Measurements from ENCODE around the gene CCSER1. TPM values are rescaled to one million over a fixed set of nuclear protein-coding genes. Genes with fewer than 3 reads are reported as not detected.

CCSER1 gene
- total RNA-seq, 1 experiment from 2014 or later, result 5.9 TPM

DNA sequence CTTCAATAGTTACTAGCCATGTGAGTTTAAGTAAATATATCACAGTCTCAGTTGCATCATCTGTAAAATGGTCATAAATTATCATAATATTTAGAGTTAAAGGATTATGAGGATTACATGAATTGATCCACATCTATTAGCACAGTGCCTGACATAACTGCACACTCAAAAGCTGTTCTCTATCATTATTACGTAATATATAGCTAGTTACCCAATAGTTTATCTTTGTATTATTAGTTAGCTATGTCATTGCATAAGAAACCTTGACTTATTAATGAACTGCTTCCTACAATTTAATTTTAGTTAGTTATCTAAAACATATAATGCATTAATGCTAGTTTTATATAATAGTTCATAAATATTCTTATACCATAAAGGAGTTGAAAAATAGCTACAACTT lies 1099.7 kb downstream of the CCSER1 start:
- no peak overlapping the region for H3K4me2 ChIP-seq
- no peak for DNase-seq
- H3F3A ChIP-seq (ENCODE audit: insufficient read depth, low read depth), result no peaks in the 10 kb centered on the region
- ChIA-PET POLR2A (ENCODE audit: unreplicated experiment) (no interaction called here), CTCF (no interaction called here)
- no peaks in the 10 kb centered on the region for H3K27me3 ChIP-seq (ENCODE audit: insufficient read depth, low read depth)
- no peaks in the 10 kb centered on the region for H3K9me2 ChIP-seq (ENCODE audit: insufficient read depth)
- H3K4me3 ChIP-seq, result no peak overlapping the region
- no peaks in the 10 kb centered on the region for H3K79me2 ChIP-seq (ENCODE audit: low read depth)
- no peak for TF ChIP-seq EZH2 (IDR thresholded peaks at IDR 0.05; ENCODE audit: low read depth)
- TF ChIP-seq CTCF (conservative IDR thresholded peaks at IDR 0.05), result no peak
- no TSS peak for BruUV-seq (replicated peaks)
- H3K9me3 ChIP-seq (ENCODE audit: insufficient read depth, low read depth), result no peaks in the 10 kb centered on the region
- intact Hi-C loops (cut with micrococcal nuclease; ENCODE audit: unreplicated experiment), result no loop called here
- H3K27ac ChIP-seq, result no peak overlapping the region
- H2AFZ ChIP-seq, result no peak overlapping the region
- H4K20me1 ChIP-seq (ENCODE audit: insufficient read depth), result no peaks in the 10 kb centered on the region
- H3K36me3 ChIP-seq (ENCODE audit: low read depth), result no peaks in the 10 kb centered on the region
- H3K4me1 ChIP-seq (replicated peaks; ENCODE audit: insufficient read depth), result no peaks in the 10 kb centered on the region

DNA sequence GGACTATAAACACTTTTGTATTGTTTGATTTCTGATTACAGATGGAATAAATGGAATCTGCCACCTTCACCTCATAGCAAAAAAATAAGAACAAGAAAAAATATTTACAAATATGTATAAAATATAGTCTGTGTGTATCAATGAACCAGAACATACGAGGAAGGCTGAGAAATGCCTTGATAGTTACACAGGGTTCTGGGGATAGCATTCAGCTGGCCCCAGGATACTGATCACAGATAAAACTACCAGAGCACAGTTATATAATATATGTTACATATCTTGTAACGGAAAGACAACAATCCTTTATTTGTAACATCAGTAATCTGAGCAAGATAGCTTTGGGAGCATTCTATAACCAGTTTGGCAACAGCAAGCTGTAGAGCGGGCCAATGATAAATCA lies 1101.5 kb downstream of the CCSER1 start:
- no peaks in the 10 kb centered on the region for H3K79me2 ChIP-seq (ENCODE audit: low read depth)
- no peaks in the 10 kb centered on the region for H3K36me3 ChIP-seq (ENCODE audit: low read depth)
- no TSS peak for BruUV-seq (replicated peaks)
- H3K4me3 ChIP-seq, result no peak overlapping the region
- no peaks in the 10 kb centered on the region for H3F3A ChIP-seq (ENCODE audit: insufficient read depth, low read depth)
- H3K4me1 ChIP-seq (replicated peaks; ENCODE audit: insufficient read depth), result no peaks in the 10 kb centered on the region
- H3K27me3 ChIP-seq (ENCODE audit: insufficient read depth, low read depth), result no peaks in the 10 kb centered on the region
- H3K27ac ChIP-seq, result no peak overlapping the region
- no peak overlapping the region for H3K4me2 ChIP-seq
- no peaks in the 10 kb centered on the region for H3K9me3 ChIP-seq (ENCODE audit: insufficient read depth, low read depth)
- ChIA-PET CTCF (no interaction called here), POLR2A (ENCODE audit: unreplicated experiment) (no interaction called here)
- DNase-seq, result no peak
- intact Hi-C loops (cut with micrococcal nuclease; ENCODE audit: unreplicated experiment), result no loop called here
- TF ChIP-seq EZH2 (IDR thresholded peaks at IDR 0.05; ENCODE audit: low read depth), result no peak
- TF ChIP-seq CTCF (conservative IDR thresholded peaks at IDR 0.05), result no peak
- H4K20me1 ChIP-seq (ENCODE audit: insufficient read depth), result no peaks in the 10 kb centered on the region
- H3K9me2 ChIP-seq (ENCODE audit: insufficient read depth), result no peaks in the 10 kb centered on the region
- H2AFZ ChIP-seq, result no peak overlapping the region

- intact Hi-C loops (cut with micrococcal nuclease; ENCODE audit: unreplicated experiment), result no loop called here
- Histone ChIP-seq H3K79me2 (ENCODE audit: low read depth) (no peaks in the 10 kb centered on the region), H3K4me2 (no peak overlapping the region), H3K27me3 (ENCODE audit: insufficient read depth, low read depth) (no peaks in the 10 kb centered on the region), H3K4me1 (replicated peaks; ENCODE audit: insufficient read depth) (no peaks in the 10 kb centered on the region), H3F3A (ENCODE audit: insufficient read depth, low read depth) (no peaks in the 10 kb centered on the region), H3K36me3 (ENCODE audit: low read depth) (no peaks in the 10 kb centered on the region), H3K9me3 (ENCODE audit: insufficient read depth, low read depth) (no peaks in the 10 kb centered on the region), H4K20me1 (ENCODE audit: insufficient read depth) (no peaks in the 10 kb centered on the region), H3K4me3 (no peak overlapping the region), H3K27ac (no peak overlapping the region), H2AFZ (no peak overlapping the region), H3K9me2 (ENCODE audit: insufficient read depth) (no peaks in the 10 kb centered on the region)
- no peak for DNase-seq
- TF ChIP-seq EZH2 (IDR thresholded peaks at IDR 0.05; ENCODE audit: low read depth) (no peak), CTCF (conservative IDR thresholded peaks at IDR 0.05) (no peak)
- CTCF ChIA-PET, result no interaction called here
- POLR2A ChIA-PET (ENCODE audit: unreplicated experiment), result no interaction called here
- BruUV-seq (replicated peaks), result no TSS peak
Observed at GRCh38 chr4:91233164-91233563, 1106.0 kb downstream of the CCSER1 start.

All from PC-9 (cell line).